ENCODE data around the gene RARRES2.

GRCh38 chr7:150373049-150373801, 31.8 kb upstream of the RARRES2 start:
- no peak for TF ChIP-seq ZNF274 (IDR thresholded peaks at IDR 0.05; ENCODE audit: low read depth, low read length)
- TF ChIP-seq YY1 (IDR thresholded peaks at IDR 0.05; ENCODE audit: insufficient read depth, insufficient read length) = no peak
- TF ChIP-seq SUZ12 (IDR thresholded peaks at IDR 0.05; ENCODE audit: extremely low read depth, insufficient read depth, insufficient read length) = no peak
